HUDEP-2 (cell line): ENCODE measurements around the gene CDC20B.
"Not testable (repeated sequence)": the region's sequence is repeated elsewhere in the genome, so short reads cannot be mapped to it uniquely, and the experiment has no call there.

Experiments
- DNase-seq, 76 experiments: peaks; one replicate each; lab custom pipeline; 2025; ENCODE audit not compliant: unreplicated experiment in 76 of 76; lab: John Stamatoyannopoulos, UW

CDC20B gene

GRCh38 chr5:55160493-55161209, 12.3 kb downstream of the CDC20B start:
- DNase-seq = no peak

GRCh38 chr5:55159763-55160492, 13.0 kb downstream of the CDC20B start, which contains the start of gene GPX8:
TSS of gene GPX8 (plus strand) at chr5:55160171. CDS start at chr5:55160193, 22 bp downstream.
- peak in 13 of 76 experiments; percentile 1 to 20 (median 9) for DNase-seq

GRCh38 chr5:55154873-55155272, 18.1 kb downstream of the CDC20B start:
- DNase-seq = no peak

GRCh38 chr5:55151923-55152842, 20.8 kb downstream of the CDC20B start:
- DNase-seq = no peak

GRCh38 chr5:55149308-55149795, 23.6 kb downstream of the CDC20B start:
- no peak for DNase-seq

- DNase-seq = peak in 66 of 76 experiments; percentile 3 to 77 (median 48)
These were observed 26.3 kb downstream of the CDC20B start for GRCh38 chr5:55146543-55147151.

- DNase-seq = no peak
These were observed 26.9 kb downstream of the CDC20B start for GRCh38 chr5:55146080-55146479.

GRCh38 chr5:55143624-55144023, 29.4 kb downstream of the CDC20B start:
- no peak for DNase-seq

GRCh38 chr5:55141945-55142690, 30.9 kb downstream of the CDC20B start:
- no peak for DNase-seq

GRCh38 chr5:55140908-55141665, 31.9 kb downstream of the CDC20B start:
- DNase-seq = no peak

GRCh38 chr5:55136521-55136920, 36.5 kb downstream of the CDC20B start:
- DNase-seq = no peak

GRCh38 chr5:55134053-55134722, 38.8 kb downstream of the CDC20B start:
- DNase-seq = no peak

- DNase-seq = no peak
These were observed 49.6 kb downstream of the CDC20B start for GRCh38 chr5:55123365-55123764.

GRCh38 chr5:55114061-55114460, 58.9 kb downstream of the CDC20B start:
- DNase-seq = no peak

- no peak for DNase-seq
These were observed 59.6 kb downstream of the CDC20B start for GRCh38 chr5:55113327-55113726.

- DNase-seq = no peak
These were observed 62.8 kb downstream of the CDC20B start for GRCh38 chr5:55110217-55110616.

GRCh38 chr5:55108661-55109060, 64.3 kb downstream of the CDC20B start:
- no peak for DNase-seq

- not testable (repeated sequence) for DNase-seq
These were observed 67.0 kb downstream of the CDC20B start for GRCh38 chr5:55105976-55106375.
